HEK293 (cell line): ENCODE results near the gene PAK1.

Source experiments
- CTCF ChIA-PET: fragments of 350-600 bp; formaldehyde crosslinking; extraction: SDS; loops from one replicate; lab custom pipeline; 2021; ENCODE audit warnings: antibody characterized with exemption; lab: Yijun Ruan, JAX
- POLR2A ChIA-PET: fragments of 300-600 bp; formaldehyde crosslinking; extraction: SDS; loops from one replicate; lab custom pipeline; 2020; ENCODE audit warnings: antibody characterized with exemption, inconsistent platforms; lab: Yijun Ruan, JAX
- H3K27ac ChIP-seq: fragments of 200-500 bp; sonication (Bioruptor generic); 2 replicates; pipeline ENCODE4 v1.5.1; 2014; ENCODE audit warnings: low read depth, low read length, control low read depth, inconsistent platforms; ENCODE audit errors: extremely low read depth
- H3K36me3 ChIP-seq, 2 experiments: fragments of 200-500 bp in 1 of 2; sonication (Bioruptor generic) in 1 of 2; 1 replicate in 1 of 2; 2 replicates in 1 of 2; pipeline ENCODE4 v1.5.1; 2014 to 2017; ENCODE audit warnings: inconsistent platforms in 2 of 2, low read length in 2 of 2; ENCODE audit not compliant: control insufficient read depth in 2 of 2, insufficient read depth in 1 of 2
- H3K4me1 ChIP-seq: fragments of 200-500 bp; sonication (Bioruptor generic); 2 replicates; pipeline ENCODE4 v1.5.1; 2014; ENCODE audit warnings: mild to moderate bottlenecking, low read length, inconsistent platforms; ENCODE audit not compliant: control insufficient read depth, insufficient read depth
- H3K4me3 ChIP-seq: 2 replicates; pipeline ENCODE4 v1.5.1; 2011; ENCODE audit warnings: low read depth, mild to moderate bottlenecking, control low read depth, low read length, moderate library complexity
- H3K9me3 ChIP-seq: fragments of 200-500 bp; sonication (Bioruptor generic); 2 replicates; pipeline ENCODE4 v1.5.1; 2014; ENCODE audit warnings: low read depth, low read length, inconsistent platforms; ENCODE audit not compliant: control insufficient read depth, insufficient read depth
- ATF2 ChIP-seq: fragments of 450-650 bp; formaldehyde crosslinking; IDR thresholded peaks from 2 replicates; pipeline ENCODE4 v1.5.1; 2016; ENCODE audit warnings: missing biosample characterization, missing genetic modification characterization, low read depth
- BCL6B ChIP-seq: fragments of 450-650 bp; formaldehyde crosslinking; IDR thresholded peaks from 2 replicates; pipeline ENCODE4 v1.5.1; 2017; ENCODE audit warnings: missing biosample characterization, missing genetic modification characterization
- FEZF1 ChIP-seq: fragments of 450-650 bp; formaldehyde crosslinking; IDR thresholded peaks from 2 replicates; pipeline ENCODE4 v1.5.1; 2016; ENCODE audit warnings: missing biosample characterization, missing genetic modification characterization
- PATZ1 ChIP-seq: fragments of 450-650 bp; formaldehyde crosslinking; IDR thresholded peaks from 2 replicates; pipeline ENCODE4 v1.5.1; 2016; ENCODE audit warnings: missing biosample characterization, missing genetic modification characterization
- PRDM10 ChIP-seq: fragments of 450-650 bp; formaldehyde crosslinking; IDR thresholded peaks from 2 replicates; pipeline ENCODE4 v1.5.1; 2016; ENCODE audit warnings: missing biosample characterization, missing genetic modification characterization
- PRDM6 ChIP-seq: fragments of 450-650 bp; formaldehyde crosslinking; IDR thresholded peaks from 2 replicates; pipeline ENCODE4 v1.5.1; 2017; ENCODE audit warnings: missing biosample characterization, missing genetic modification characterization
- SP2 ChIP-seq: fragments of 450-650 bp; formaldehyde crosslinking; IDR thresholded peaks from 2 replicates; pipeline ENCODE4 v1.5.1; 2016; ENCODE audit warnings: missing biosample characterization, missing genetic modification characterization
- YY2 ChIP-seq: fragments of 450-650 bp; formaldehyde crosslinking; IDR thresholded peaks from 2 replicates; pipeline ENCODE4 v1.5.1; 2016; ENCODE audit warnings: missing biosample characterization, missing genetic modification characterization
- ZBTB11 ChIP-seq: fragments of 450-650 bp; formaldehyde crosslinking; conservative IDR thresholded peaks from 2 replicates; pipeline ENCODE4 v1.5.1; 2016; ENCODE audit warnings: low read depth, missing biosample characterization, missing genetic modification characterization
- ZBTB8A ChIP-seq: fragments of 450-650 bp; formaldehyde crosslinking; IDR thresholded peaks from 2 replicates; pipeline ENCODE4 v1.5.1; 2016; ENCODE audit warnings: missing biosample characterization, missing genetic modification characterization
- ZFP69B ChIP-seq: fragments of 450-650 bp; formaldehyde crosslinking; IDR thresholded peaks from 2 replicates; pipeline ENCODE4 v1.5.1; 2016; ENCODE audit warnings: missing biosample characterization, missing genetic modification characterization
- ZNF157 ChIP-seq: fragments of 450-650 bp; formaldehyde crosslinking; IDR thresholded peaks from 2 replicates; pipeline ENCODE4 v1.5.1; 2016; ENCODE audit warnings: missing biosample characterization, missing genetic modification characterization
- ZNF354C ChIP-seq: fragments of 450-650 bp; formaldehyde crosslinking; IDR thresholded peaks from 2 replicates; pipeline ENCODE4 v1.5.1; 2016; ENCODE audit warnings: missing biosample characterization, missing genetic modification characterization, low read depth, borderline replicate concordance
- ZNF366 ChIP-seq: fragments of 450-650 bp; formaldehyde crosslinking; conservative IDR thresholded peaks from 2 replicates; pipeline ENCODE4 v1.5.1; 2016; ENCODE audit warnings: missing biosample characterization, missing genetic modification characterization
- ZNF548 ChIP-seq: fragments of 450-650 bp; formaldehyde crosslinking; IDR thresholded peaks from 2 replicates; pipeline ENCODE4 v1.5.1; 2016; ENCODE audit warnings: missing biosample characterization, missing genetic modification characterization
- ZNF596 ChIP-seq: fragments of 450-650 bp; IDR thresholded peaks from 2 replicates; pipeline ENCODE4 v1.5.0; 2018; ENCODE audit warnings: missing biosample characterization, mild to moderate bottlenecking, missing genetic modification characterization, moderate library complexity
- ZNF623 ChIP-seq: fragments of 450-650 bp; formaldehyde crosslinking; IDR thresholded peaks from 2 replicates; pipeline ENCODE4 v1.5.1; 2016; ENCODE audit warnings: missing biosample characterization, missing genetic modification characterization
- ZNF777 ChIP-seq: fragments of 450-650 bp; formaldehyde crosslinking; IDR thresholded peaks from 2 replicates; pipeline ENCODE4 v1.5.1; 2017; ENCODE audit warnings: missing biosample characterization, missing genetic modification characterization, borderline replicate concordance

The PAK1 gene

GRCh38 chr11:77353131-77353530, 120.8 kb downstream of the PAK1 start:
- no peak for TF ChIP-seq FEZF1 (tag by site-specific recombination)
- no peak for TF ChIP-seq PRDM10 (tag by site-specific recombination)
- TF ChIP-seq ZNF548 (tag by site-specific recombination) = no peak
- TF ChIP-seq ZBTB8A = no peak
- TF ChIP-seq BCL6B (tag by site-specific recombination) = no peak
- TF ChIP-seq ZNF157 (tag by site-specific recombination) = no peak
- TF ChIP-seq SP2 = no peak
- TF ChIP-seq ZBTB11 (tag by site-specific recombination) = no peak
- no peak for TF ChIP-seq ZNF366
- no peak for TF ChIP-seq ZNF354C (tag by site-specific recombination)
- TF ChIP-seq ZNF777 (tag by site-specific recombination) = no peak
- no peak for TF ChIP-seq YY2
- TF ChIP-seq ZFP69B = no peak
- TF ChIP-seq PATZ1 (tag by site-specific recombination) = no peak
- no peak for TF ChIP-seq ZNF596 (tag by site-specific recombination)
- H3K9me3 ChIP-seq = no peaks in the 10 kb centered on the region
- ChIA-PET POLR2A (no interaction called here), CTCF (interaction anchor here (0.6 kb wide), 1 partner anchor 72 kb away, joined by 3 read pairs; no protein-coding TSS in a partner anchor)
- H3K4me1 ChIP-seq = no peaks in the 10 kb centered on the region
- H3K36me3 ChIP-seq = peaks cover 0 to 25% of the 10 kb centered on the region in 2 experiments; a peak in 1 of 3 replicates
- no peak overlapping the region for H3K4me3 ChIP-seq
- H3K27ac ChIP-seq = no peak overlapping the region

GRCh38 chr11:77351281-77351886, 122.5 kb downstream of the PAK1 start:
- no peak overlapping the region for H3K4me3 ChIP-seq
- H3K36me3 ChIP-seq = peaks cover 0 to 11% of the 10 kb centered on the region in 2 experiments; a peak in 1 of 3 replicates
- H3K27ac ChIP-seq = no peak overlapping the region
- 0 out of 2 replicates have a peak, but pooled peaks have one; percentile 13 for TF ChIP-seq PRDM6
- TF ChIP-seq ZNF623 (tag by site-specific recombination) = no peak
- peak; percentile 42; the same call in 1 of the 2 replicates for TF ChIP-seq ATF2 (tag by site-specific recombination)
- POLR2A ChIA-PET = no interaction called here
- CTCF ChIA-PET = no interaction called here
- no peaks in the 10 kb centered on the region for H3K4me1 ChIP-seq
- H3K9me3 ChIP-seq = no peaks in the 10 kb centered on the region
